Measurements from ENCODE around the gene RPL31.

DNA sequence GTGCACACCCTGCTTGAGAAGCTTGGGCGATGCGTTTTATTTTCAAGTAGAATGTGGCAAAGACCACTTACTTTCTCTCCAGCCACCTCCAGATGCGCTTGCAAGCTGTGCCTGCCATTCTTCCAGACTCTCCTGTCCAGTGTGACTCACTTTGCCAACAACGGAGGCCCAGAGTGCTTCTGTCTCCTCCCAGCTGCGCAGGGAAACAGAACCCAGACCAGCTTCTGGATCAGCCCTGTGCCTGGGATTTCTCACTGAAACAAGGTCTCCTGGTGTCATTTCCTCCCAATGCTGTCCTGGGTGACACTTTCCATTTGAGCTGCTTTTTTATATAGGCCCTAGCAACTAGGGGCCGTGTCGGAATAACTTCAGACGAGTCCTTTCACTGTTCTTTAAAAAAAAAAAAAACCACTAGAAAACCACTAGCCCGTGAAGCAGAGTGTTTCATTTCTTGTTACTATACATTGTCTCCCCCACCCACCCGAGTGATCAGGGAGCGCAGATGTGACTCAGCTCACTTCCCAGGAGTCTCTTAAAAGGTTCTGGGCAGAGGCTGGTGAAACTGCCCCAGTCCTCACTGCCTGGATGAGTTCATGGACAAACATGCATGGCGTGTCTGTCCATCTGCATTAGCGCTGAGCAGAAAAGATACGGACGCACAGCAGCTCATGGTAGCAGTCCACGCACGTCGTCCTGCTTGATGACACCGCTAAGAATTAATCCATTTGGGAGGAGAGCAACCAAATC lies 25.3 kb upstream of the RPL31 start:
- TF ChIP-seq, protein P1, sequence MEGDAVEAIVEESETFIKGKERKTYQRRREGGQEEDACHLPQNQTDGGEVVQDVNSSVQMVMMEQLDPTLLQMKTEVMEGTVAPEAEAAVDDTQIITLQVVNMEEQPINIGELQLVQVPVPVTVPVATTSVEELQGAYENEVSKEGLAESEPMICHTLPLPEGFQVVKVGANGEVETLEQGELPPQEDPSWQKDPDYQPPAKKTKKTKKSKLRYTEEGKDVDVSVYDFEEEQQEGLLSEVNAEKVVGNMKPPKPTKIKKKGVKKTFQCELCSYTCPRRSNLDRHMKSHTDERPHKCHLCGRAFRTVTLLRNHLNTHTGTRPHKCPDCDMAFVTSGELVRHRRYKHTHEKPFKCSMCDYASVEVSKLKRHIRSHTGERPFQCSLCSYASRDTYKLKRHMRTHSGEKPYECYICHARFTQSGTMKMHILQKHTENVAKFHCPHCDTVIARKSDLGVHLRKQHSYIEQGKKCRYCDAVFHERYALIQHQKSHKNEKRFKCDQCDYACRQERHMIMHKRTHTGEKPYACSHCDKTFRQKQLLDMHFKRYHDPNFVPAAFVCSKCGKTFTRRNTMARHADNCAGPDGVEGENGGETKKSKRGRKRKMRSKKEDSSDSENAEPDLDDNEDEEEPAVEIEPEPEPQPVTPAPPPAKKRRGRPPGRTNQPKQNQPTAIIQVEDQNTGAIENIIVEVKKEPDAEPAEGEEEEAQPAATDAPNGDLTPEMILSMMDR (IDR thresholded peaks at IDR 0.05), result no peak
- no peak for TF ChIP-seq POLR2A (IDR thresholded peaks at IDR 0.05)
